GM23248 (cell line): ENCODE measurements around the gene NKX2-2. TPM values are rescaled to one million over a fixed set of nuclear protein-coding genes. Genes with fewer than 3 reads are reported as not detected.

Experiments
- DNase-seq: peaks from one replicate; pipeline ENCODE4 v3.0.0-alpha.2; 2015
- H2AFZ ChIP-seq: fragments of 200-600 bp; sonication (generic); 2 replicates; pipeline ENCODE4 v1.6.1; 2016; ENCODE audit warnings: antibody characterized with exemption
- H3F3A ChIP-seq: fragments of 200-600 bp; sonication (generic); 2 replicates; pipeline ENCODE4 v1.6.1; 2016; ENCODE audit warnings: mild to moderate bottlenecking, antibody characterized with exemption, mixed run types; ENCODE audit not compliant: insufficient read depth
- H3K27ac ChIP-seq: fragments of 200-600 bp; sonication (generic); 2 replicates; pipeline ENCODE4 v1.5.1; 2016; ENCODE audit warnings: mild to moderate bottlenecking
- H3K27me3 ChIP-seq: fragments of 200-600 bp; sonication (generic); replicated peaks from 2 replicates; pipeline ENCODE4 v1.6.1; 2016; ENCODE audit warnings: mild to moderate bottlenecking; ENCODE audit not compliant: insufficient read depth
- H3K36me3 ChIP-seq: fragments of 200-600 bp; sonication (generic); 2 replicates; pipeline ENCODE4 v1.6.1; 2016; ENCODE audit warnings: low read depth, mild to moderate bottlenecking
- H3K4me1 ChIP-seq: fragments of 200-600 bp; sonication (generic); 2 replicates; pipeline ENCODE4 v1.6.1; 2016; ENCODE audit warnings: mild to moderate bottlenecking; ENCODE audit not compliant: insufficient read depth
- H3K4me2 ChIP-seq: fragments of 200-600 bp; sonication (generic); one replicate; pipeline ENCODE4 v1.6.1; 2016; ENCODE audit warnings: mild to moderate bottlenecking; ENCODE audit not compliant: unreplicated experiment
- H3K4me3 ChIP-seq: fragments of 200-600 bp; sonication (generic); 2 replicates; pipeline ENCODE4 v1.5.1; 2016; ENCODE audit warnings: mild to moderate bottlenecking
- H3K79me2 ChIP-seq: fragments of 200-600 bp; sonication (generic); 2 replicates; pipeline ENCODE4 v1.6.1; 2016; ENCODE audit warnings: mild to moderate bottlenecking; ENCODE audit not compliant: insufficient read depth
- H3K9ac ChIP-seq: fragments of 200-600 bp; sonication (generic); 2 replicates; pipeline ENCODE4 v1.6.1; 2016; ENCODE audit warnings: mild to moderate bottlenecking
- H3K9me2 ChIP-seq: fragments of 200-600 bp; sonication (generic); 2 replicates; pipeline ENCODE4 v1.6.1; 2016; ENCODE audit warnings: mixed run types, mild to moderate bottlenecking, moderate library complexity; ENCODE audit not compliant: insufficient read depth
- H3K9me3 ChIP-seq: fragments of 200-600 bp; sonication (generic); one replicate; pipeline ENCODE4 v1.6.1; 2017; ENCODE audit warnings: low read depth
- H4K20me1 ChIP-seq: fragments of 200-600 bp; sonication (generic); 2 replicates; pipeline ENCODE4 v1.6.0; 2016; ENCODE audit not compliant: insufficient read depth
- EZH2 ChIP-seq: fragments of 200-600 bp; sonication (generic); IDR thresholded peaks from 2 replicates; pipeline ENCODE4 v1.6.1; 2018; ENCODE audit warnings: antibody characterized with exemption, mild to moderate bottlenecking; ENCODE audit not compliant: insufficient read depth, poor library complexity, severe bottlenecking
- EZH2phosphoT487 ChIP-seq: fragments of 200-600 bp; sonication (generic); IDR thresholded peaks from 2 replicates; pipeline ENCODE4 v1.6.1; 2018; ENCODE audit warnings: antibody characterized with exemption, moderate library complexity, mild to moderate bottlenecking, low read depth; ENCODE audit not compliant: insufficient read depth
- WGBS, 2 experiments: methylation state at CpG; one replicate each; pipeline ENCODE4 v1.1.6; 2015 to 2017; ENCODE audit warnings: low lambda C conversion rate in 2 of 2, low coverage in 1 of 2; ENCODE audit errors: missing lambda C conversion rate in 2 of 2; 5-methylcytosine and 5-hydroxymethylcytosine counted together
- in situ Hi-C: fragments of 300-500 bp; cut with MboI; formaldehyde crosslinking; loops from 2 replicates; pipeline ENCODE4 v1.15.0; 2020
- polyA plus RNA-seq: library from polyadenylated mRNA; unstranded; fragments of >200 nt; fragmentation: Nextera tagmentation; extraction: Ambion mirVana; gene quantifications from 2 replicates; pipeline ENCODE4 v1.2.1, GENCODE V29; 2016
- total RNA-seq: library from RNA; depleted of rRNA; stranded (reverse); fragments of >200 nt; shearing (Covaris generic); gene quantifications from 2 replicates; pipeline ENCODE4 v1.2.3, GENCODE V29; 2014

The NKX2-2 gene
- total and polyA plus RNA-seq, 2 experiments from 2014 or later, result not detected

DNA sequence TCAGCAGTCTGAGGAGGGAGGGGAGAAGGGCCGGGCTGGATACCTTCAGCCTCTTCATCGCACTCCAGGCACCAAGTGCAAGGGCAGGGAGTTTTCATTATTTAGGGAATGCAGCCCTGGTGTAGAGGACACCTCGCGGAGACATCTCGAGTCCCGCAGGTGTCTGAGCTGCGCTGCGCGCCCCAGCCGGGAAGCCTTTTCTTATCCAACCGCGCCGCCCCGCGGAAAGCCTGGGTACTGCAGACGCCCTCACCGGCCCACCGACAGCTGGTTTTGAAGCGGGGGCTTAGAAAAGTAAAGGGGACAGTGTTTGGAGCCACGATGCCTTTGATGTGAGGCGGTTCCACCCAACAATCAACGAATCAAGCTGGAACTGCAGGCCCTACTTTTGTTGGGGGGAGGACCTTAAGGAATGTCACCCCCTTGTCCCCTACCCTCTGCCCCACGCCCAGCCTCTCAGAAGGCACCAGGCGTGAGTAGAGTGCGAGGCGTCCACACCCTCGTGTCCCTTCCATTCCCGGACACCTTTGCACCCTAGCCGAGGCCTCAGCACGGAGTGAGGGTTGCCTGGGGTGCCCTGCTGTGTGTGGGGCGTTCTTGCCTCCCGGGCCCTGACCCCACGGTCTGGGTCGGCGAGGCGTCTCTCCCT is 8.6 kb downstream of the NKX2-2 start:
- peak overlapping the region; percentile 59 for H3K4me3 ChIP-seq
- no peaks in the 10 kb centered on the region for H3K36me3 ChIP-seq

DNA sequence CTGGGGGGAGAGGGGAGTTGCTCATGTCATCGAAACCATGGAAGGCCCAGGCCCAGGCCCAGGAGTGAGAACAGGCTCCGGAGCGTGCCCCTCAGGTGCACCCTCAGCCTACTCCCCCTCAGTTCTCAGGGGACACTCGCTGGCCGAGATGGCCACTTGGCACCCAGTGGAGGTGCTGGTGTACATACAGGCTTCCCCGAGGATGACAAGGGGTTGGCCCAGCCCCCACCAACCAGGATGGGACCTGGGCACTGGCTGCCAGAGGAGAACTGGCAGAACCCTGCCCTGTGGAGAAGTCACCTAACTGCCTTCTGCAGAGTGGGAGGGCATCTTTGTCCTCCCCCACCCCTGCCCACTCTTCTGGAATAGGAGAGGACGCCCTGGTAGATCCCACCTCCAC is 9.5 kb downstream of the NKX2-2 start:
- Histone ChIP-seq H3K9me3 (no peaks in the 10 kb centered on the region), H3K4me2 (no peak overlapping the region), H4K20me1 (no peaks in the 10 kb centered on the region), H3K27me3 (peaks cover 53% of the 10 kb centered on the region), H3K4me1 (no peaks in the 10 kb centered on the region), H3F3A (no peaks in the 10 kb centered on the region), H3K9me2 (no peaks in the 10 kb centered on the region), H3K36me3 (no peaks in the 10 kb centered on the region), H3K79me2 (no peaks in the 10 kb centered on the region), H2AFZ (no peak overlapping the region), H3K27ac (no peak overlapping the region), H3K9ac (no peak overlapping the region), H3K4me3 (no peak overlapping the region)
- DNase-seq, result no peak
- TF ChIP-seq EZH2 (no peak), EZH2phosphoT487 (no peak)
- WGBS, 2 experiments, result 66 to 67% methylated on average over 7 of the region's 7 CpGs
- in situ Hi-C loops, result loop anchor here (10.0 kb wide), 2 partner anchors 270 to 660 kb away; no protein-coding TSS in a partner anchor

More for the DNA sequence above, 8.6 kb downstream of the NKX2-2 start:
- Histone ChIP-seq H4K20me1 (no peaks in the 10 kb centered on the region), H3K9ac (no peak overlapping the region), H2AFZ (peak overlapping the region; percentile 76), H3K9me2 (no peaks in the 10 kb centered on the region), H3K4me2 (peak overlapping the region; percentile 64), H3K79me2 (no peaks in the 10 kb centered on the region), H3K27ac (no peak overlapping the region), H3K4me1 (no peaks in the 10 kb centered on the region), H3F3A (no peaks in the 10 kb centered on the region), H3K9me3 (no peaks in the 10 kb centered on the region), H3K27me3 (peaks cover 56% of the 10 kb centered on the region)
- WGBS, 2 experiments, result 2 to 3% methylated on average over 34 to 35 of the region's 36 CpGs
- in situ Hi-C loops, result loop anchor here (10.0 kb wide), 2 partner anchors 270 to 660 kb away; no protein-coding TSS in a partner anchor
- TF ChIP-seq EZH2phosphoT487 (no peak), EZH2 (no peak)
- peak; percentile 69 for DNase-seq

DNA sequence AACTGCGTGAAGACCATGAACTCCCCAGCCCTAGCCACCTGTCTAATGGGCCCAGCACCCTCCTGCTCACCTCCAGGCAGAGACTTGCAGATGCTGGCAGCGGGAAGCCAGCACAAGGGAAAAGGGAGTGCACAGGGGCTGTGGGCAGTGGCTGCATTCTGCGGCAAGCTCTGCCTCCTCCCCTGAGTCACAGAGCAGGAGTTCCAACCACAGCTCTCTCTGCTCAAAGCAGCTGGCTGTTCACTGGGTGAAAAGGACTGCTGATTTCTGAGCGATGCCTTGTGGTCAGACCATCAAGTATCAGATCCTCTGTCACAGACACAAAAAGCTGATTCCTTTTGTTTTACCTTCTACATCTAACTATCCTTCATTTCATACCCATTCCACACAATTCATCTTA is 10.5 kb downstream of the NKX2-2 start:
- H3K9me3 ChIP-seq, result no peaks in the 10 kb centered on the region
- no peaks in the 10 kb centered on the region for H3F3A ChIP-seq
- no peaks in the 10 kb centered on the region for H3K79me2 ChIP-seq
- WGBS, 2 experiments, result 25 to 46% methylated on average over 4 of the region's 4 CpGs
- no peak overlapping the region for H3K4me2 ChIP-seq
- TF ChIP-seq EZH2phosphoT487, result no peak
- no peak for TF ChIP-seq EZH2
- no peak overlapping the region for H3K9ac ChIP-seq
- H3K27me3 ChIP-seq, result peaks cover 53% of the 10 kb centered on the region
- H4K20me1 ChIP-seq, result no peaks in the 10 kb centered on the region
- H3K27ac ChIP-seq, result no peak overlapping the region
- no peaks in the 10 kb centered on the region for H3K4me1 ChIP-seq
- in situ Hi-C loops, result loop anchor here (10.0 kb wide), 2 partner anchors 269 to 659 kb away; no protein-coding TSS in a partner anchor
- no peak overlapping the region for H3K4me3 ChIP-seq
- no peaks in the 10 kb centered on the region for H3K9me2 ChIP-seq
- H2AFZ ChIP-seq, result no peak overlapping the region
- H3K36me3 ChIP-seq, result no peaks in the 10 kb centered on the region
- peak; percentile 60 for DNase-seq

DNA sequence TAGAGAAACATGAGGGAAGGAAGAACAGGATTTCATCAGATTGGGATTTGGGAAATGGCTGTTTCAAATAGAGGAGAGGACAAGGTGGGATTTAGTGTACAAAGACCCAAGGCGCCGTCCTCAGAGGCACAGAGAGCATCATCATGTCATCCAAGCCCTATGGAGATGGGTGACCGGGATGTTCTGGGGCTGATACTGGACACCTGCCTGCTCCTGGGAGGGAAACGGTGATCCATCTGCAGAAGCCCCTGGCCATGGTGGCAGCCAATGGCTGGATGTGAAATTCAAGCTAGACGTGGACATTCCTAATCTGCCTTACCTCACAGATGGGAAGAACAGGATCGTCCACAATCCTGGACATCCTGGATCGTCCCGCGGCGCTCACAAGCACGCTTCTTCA is 12.7 kb downstream of the NKX2-2 start:
- Histone ChIP-seq H3K27me3 (peaks cover 43% of the 10 kb centered on the region), H3K4me3 (no peak overlapping the region), H3F3A (no peaks in the 10 kb centered on the region), H3K27ac (no peak overlapping the region), H2AFZ (no peak overlapping the region), H3K4me1 (no peaks in the 10 kb centered on the region), H3K79me2 (no peaks in the 10 kb centered on the region), H4K20me1 (no peaks in the 10 kb centered on the region; the same call in 1 of the 2 replicates), H3K9me2 (no peaks in the 10 kb centered on the region), H3K9me3 (no peaks in the 10 kb centered on the region), H3K4me2 (no peak overlapping the region), H3K9ac (no peak overlapping the region), H3K36me3 (no peaks in the 10 kb centered on the region)
- in situ Hi-C loops, result loop anchor here (10.0 kb wide), 2 partner anchors 266 to 656 kb away; no protein-coding TSS in a partner anchor
- TF ChIP-seq EZH2phosphoT487, result no peak
- TF ChIP-seq EZH2, result no peak
- WGBS, 2 experiments, result 73 to 74% methylated on average over 9 to 11 of the region's 11 CpGs
- DNase-seq, result no peak
